Brain microvascular endothelial cell (primary cell): Measurements from ENCODE around the gene STMN3.

Source experiments
- DNase-seq: peaks from one replicate; pipeline ENCODE4 v3.0.0-alpha.2; 2020
- H3K27ac ChIP-seq: fragments of 250-450 bp; sonication (Bioruptor Pico); 2 replicates; pipeline ENCODE4 v1.5.1; 2020; ENCODE audit warnings: mild to moderate bottlenecking, moderate library complexity
- H3K27me3 ChIP-seq: fragments of 250-450 bp; sonication (Bioruptor Pico); replicated peaks from 2 replicates; pipeline ENCODE4 v1.5.1; 2020; ENCODE audit warnings: mild to moderate bottlenecking
- H3K36me3 ChIP-seq: fragments of 250-450 bp; sonication (Bioruptor Pico); replicated peaks from 2 replicates; pipeline ENCODE4 v1.5.1; 2020; ENCODE audit warnings: mild to moderate bottlenecking
- H3K4me3 ChIP-seq: 2 replicates; pipeline ENCODE4 v1.5.1; 2011; ENCODE audit warnings: low read depth, mild to moderate bottlenecking, control low read depth, low read length, moderate library complexity
- in situ Hi-C: cut with HindIII; loops from 2 replicates; pipeline ENCODE4 v1.10.0; 2017; ENCODE audit warnings: low sequenced_read_pairs, low pct_ligation_motif_present
- TF ChIP-seq, protein P1 (sequence below): IDR thresholded peaks from 2 replicates; pipeline ENCODE4 v1.5.1; 2011; ENCODE audit warnings: low read depth, mild to moderate bottlenecking, moderate library complexity, low read length, control low read depth, inconsistent platforms; ENCODE audit errors: missing control alignments

Gene STMN3

DNA sequence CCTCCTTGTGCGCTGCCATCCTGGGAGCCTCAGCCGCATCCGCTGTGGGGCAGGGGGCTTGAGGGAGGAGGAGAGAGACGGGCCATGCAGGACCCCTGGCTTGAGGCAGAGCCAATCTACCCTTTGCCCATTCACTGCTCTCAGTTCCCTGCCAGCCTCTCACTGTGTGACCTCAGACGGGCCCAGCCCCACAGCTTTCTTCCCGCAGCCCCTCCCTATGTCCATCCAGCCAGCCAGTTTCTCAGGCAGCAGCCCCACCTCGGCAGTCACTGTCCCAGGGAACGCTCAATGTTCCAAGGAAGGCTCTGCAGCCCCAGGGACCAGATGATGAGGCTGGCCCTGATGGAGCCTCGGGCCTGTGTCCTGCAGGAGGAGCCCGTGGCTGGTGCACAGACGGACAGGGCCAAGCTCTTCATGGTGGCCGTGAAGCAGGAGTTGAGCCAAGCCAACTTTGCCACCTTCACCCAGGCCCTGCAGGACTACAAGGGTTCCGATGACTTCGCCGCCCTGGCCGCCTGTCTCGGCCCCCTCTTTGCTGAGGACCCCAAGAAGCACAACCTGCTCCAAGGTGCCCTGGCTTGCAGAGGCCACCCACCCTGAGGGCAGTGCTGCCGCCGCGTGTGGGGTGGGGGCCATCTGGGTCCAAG lies 39.3 kb upstream of the STMN3 start:
- Histone ChIP-seq H3K27me3 (no peaks in the 10 kb centered on the region), H3K36me3 (no peaks in the 10 kb centered on the region), H3K27ac (no peak overlapping the region), H3K4me3 (no peak overlapping the region)
- TF ChIP-seq, protein P1, sequence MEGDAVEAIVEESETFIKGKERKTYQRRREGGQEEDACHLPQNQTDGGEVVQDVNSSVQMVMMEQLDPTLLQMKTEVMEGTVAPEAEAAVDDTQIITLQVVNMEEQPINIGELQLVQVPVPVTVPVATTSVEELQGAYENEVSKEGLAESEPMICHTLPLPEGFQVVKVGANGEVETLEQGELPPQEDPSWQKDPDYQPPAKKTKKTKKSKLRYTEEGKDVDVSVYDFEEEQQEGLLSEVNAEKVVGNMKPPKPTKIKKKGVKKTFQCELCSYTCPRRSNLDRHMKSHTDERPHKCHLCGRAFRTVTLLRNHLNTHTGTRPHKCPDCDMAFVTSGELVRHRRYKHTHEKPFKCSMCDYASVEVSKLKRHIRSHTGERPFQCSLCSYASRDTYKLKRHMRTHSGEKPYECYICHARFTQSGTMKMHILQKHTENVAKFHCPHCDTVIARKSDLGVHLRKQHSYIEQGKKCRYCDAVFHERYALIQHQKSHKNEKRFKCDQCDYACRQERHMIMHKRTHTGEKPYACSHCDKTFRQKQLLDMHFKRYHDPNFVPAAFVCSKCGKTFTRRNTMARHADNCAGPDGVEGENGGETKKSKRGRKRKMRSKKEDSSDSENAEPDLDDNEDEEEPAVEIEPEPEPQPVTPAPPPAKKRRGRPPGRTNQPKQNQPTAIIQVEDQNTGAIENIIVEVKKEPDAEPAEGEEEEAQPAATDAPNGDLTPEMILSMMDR, result peak; percentile 7
- in situ Hi-C loops, result loop anchor here (25.0 kb wide), 1 partner anchor 105 kb away; no protein-coding TSS in a partner anchor
- no peak for DNase-seq

DNA sequence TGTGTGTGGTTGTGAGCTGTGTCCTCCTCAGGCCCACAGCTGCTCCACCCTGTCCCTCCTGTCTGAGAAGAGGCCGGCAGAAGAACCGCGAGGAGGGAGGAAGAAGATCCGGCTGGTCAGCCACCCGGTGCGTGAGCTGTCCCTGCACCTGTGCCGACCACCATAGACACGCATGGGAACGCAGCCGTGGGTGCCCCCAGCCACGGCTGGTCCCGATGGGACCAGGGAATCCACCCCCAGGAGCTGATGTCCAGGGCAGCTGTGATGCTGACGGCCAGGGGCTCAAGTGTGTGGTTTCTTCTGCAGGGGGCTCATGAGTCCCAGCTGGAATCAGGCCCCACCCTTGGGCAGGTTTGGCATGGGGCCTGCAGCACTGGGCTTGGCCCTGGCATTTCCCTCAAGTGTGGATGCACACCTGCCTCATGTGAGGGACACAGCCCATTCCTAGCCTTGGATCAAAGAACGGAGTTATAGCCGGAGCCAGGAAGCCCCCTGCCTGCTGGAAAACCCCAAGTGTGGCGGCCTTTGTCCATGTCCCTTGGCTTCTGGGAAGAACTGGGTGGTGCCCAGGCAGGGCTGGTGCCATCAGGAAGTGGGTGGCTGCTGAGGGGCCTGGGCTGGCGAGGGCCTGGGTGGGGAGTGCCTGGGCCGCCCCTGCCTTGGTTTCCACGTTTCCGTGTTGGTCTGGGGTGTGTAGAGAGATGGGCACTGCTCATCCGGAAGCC lies 38.6 kb upstream of the STMN3 start:
- Histone ChIP-seq H3K4me3 (no peak overlapping the region), H3K27me3 (no peaks in the 10 kb centered on the region), H3K36me3 (no peaks in the 10 kb centered on the region), H3K27ac (no peak overlapping the region)
- no peak for DNase-seq
- in situ Hi-C loops, result loop anchor here (25.0 kb wide), 1 partner anchor 105 kb away; no protein-coding TSS in a partner anchor
- TF ChIP-seq, protein P1, result no peak

DNA sequence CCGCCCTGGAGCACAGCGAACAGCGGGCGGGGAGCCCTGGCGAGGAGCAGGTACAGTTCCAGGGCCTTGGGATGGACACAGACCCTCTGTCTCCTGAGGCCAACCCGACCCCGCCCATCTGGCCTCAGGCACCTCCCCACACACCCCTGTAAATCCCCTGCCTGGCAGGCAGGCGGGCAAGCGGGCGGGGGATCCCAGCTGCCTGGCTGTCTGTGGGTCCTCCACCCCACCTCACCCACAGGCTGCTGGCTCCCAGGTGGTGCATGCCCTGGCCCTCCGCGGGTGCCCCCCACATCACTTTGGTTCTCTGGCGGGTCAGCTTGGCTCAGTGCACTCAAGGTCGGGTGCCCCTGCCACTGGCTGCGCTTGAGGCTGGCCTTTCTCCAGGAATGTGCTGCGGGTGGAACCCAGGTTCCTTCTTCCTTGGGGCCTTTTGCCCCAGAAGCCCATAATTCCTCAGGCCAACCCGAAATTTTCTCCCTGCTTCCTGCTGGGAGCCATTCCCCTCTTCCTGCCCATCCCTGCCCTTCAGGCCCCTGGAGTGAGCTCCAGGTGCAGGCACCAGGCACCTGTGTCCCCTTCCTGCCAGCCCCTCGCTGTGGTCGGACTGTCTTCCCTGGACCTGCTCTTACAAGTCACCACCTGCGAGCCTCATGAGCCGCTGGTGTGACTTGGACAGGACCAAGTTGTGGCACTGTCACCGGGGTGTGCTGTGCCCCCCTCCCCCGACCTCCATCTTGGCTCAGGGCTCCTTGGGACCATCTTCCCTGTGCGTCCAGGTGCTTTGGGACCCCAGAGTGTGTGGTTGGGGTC lies 37.9 kb upstream of the STMN3 start:
- H3K4me3 ChIP-seq, result no peak overlapping the region
- TF ChIP-seq, protein P1, result no peak
- no peak overlapping the region for H3K27ac ChIP-seq
- no peaks in the 10 kb centered on the region for H3K27me3 ChIP-seq
- in situ Hi-C loops, result loop anchor here (25.0 kb wide), 1 partner anchor 104 kb away; no protein-coding TSS in a partner anchor
- H3K36me3 ChIP-seq, result no peaks in the 10 kb centered on the region
- no peak for DNase-seq

DNA sequence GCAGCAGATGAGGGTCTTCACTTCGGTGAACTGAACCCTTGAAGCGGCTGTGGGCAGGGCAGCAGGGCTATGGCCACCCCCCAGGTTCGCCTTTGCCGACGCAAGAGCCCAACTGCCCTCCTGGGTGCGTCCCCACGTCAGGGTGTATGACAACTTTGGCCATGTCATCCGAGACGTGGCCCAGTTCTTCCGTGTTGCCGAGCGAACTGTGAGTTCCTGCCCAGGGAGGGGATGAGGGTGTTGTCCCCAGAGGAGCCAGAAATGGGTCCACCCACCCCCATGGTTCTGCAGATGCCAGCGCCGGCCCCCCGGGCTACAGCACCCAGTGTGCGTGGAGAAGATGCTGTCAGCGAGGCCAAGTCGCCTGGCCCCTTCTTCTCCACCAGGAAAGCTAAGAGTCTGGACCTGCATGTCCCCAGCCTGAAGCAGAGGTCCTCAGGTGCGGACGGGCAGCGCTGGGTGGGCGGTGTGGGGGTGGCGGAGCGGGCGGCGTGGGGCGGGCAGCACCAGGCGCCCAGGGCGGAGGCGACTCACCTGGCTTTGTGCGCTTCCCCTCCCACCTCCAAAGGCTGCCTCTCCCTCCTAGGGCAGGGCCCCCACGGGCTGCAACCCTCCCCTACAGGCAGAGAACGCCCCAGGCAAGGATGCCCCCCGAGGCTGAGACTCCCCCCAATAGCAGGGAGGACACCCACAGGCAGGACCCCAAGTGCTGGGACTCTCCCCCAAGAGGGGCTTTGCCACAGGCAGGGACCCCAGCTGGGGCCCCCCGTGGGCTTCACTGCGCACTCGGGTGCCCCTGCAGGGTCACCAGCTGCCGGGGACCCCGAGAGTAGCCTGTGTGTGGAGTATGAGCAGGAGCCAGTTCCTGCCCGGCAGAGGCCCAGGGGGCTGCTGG lies 37.0 kb upstream of the STMN3 start:
- Histone ChIP-seq H3K36me3 (no peaks in the 10 kb centered on the region), H3K4me3 (no peak overlapping the region), H3K27me3 (no peaks in the 10 kb centered on the region), H3K27ac (no peak overlapping the region)
- no peak for DNase-seq
- in situ Hi-C loops, result loop anchor here (25.0 kb wide), 1 partner anchor 103 kb away; no protein-coding TSS in a partner anchor
- TF ChIP-seq, protein P1, result no peak
